Neuronal stem cell (in vitro differentiated cells): ENCODE measurements around the gene BCL7B. TPM values are rescaled to one million over a fixed set of nuclear protein-coding genes. Genes with fewer than 3 reads are reported as not detected.

Experiments
- DNase-seq: peaks from one replicate; pipeline ENCODE4 v3.0.0-alpha.2; 2013; ENCODE audit warnings: low spot score
- H2AFZ ChIP-seq: one replicate; pipeline ENCODE4 v1.6.1; 2013; ENCODE audit warnings: mild to moderate bottlenecking, low read length, inconsistent platforms
- H2AK5ac ChIP-seq: 2 replicates; pipeline ENCODE4 v1.6.1; 2013; ENCODE audit warnings: low read depth, mild to moderate bottlenecking, inconsistent platforms, low read length, moderate library complexity, mixed read lengths
- H2BK120ac ChIP-seq: 2 replicates; pipeline ENCODE4 v1.6.1; 2013; ENCODE audit warnings: low read depth, mild to moderate bottlenecking, inconsistent platforms, low read length, moderate library complexity, mixed read lengths
- H2BK12ac ChIP-seq: one replicate; pipeline ENCODE4 v1.6.1; 2013; ENCODE audit warnings: low read length, inconsistent platforms
- H2BK15ac ChIP-seq: 2 replicates; pipeline ENCODE4 v1.6.1; 2013; ENCODE audit warnings: mild to moderate bottlenecking, low read length, inconsistent platforms, mixed read lengths
- H2BK5ac ChIP-seq: one replicate; pipeline ENCODE4 v1.6.1; 2013; ENCODE audit warnings: inconsistent platforms, mild to moderate bottlenecking, low read length, moderate library complexity
- H3K14ac ChIP-seq: one replicate; pipeline ENCODE4 v1.6.1; 2013; ENCODE audit warnings: low read length, inconsistent platforms
- H3K18ac ChIP-seq: 2 replicates; pipeline ENCODE4 v1.6.1; 2013; ENCODE audit warnings: low read length, inconsistent platforms
- H3K23ac ChIP-seq: 2 replicates; pipeline ENCODE4 v1.6.1; 2013; ENCODE audit warnings: low read depth, mild to moderate bottlenecking, mixed read lengths, low read length, inconsistent platforms; ENCODE audit not compliant: poor library complexity
- H3K27ac ChIP-seq: replicated peaks from 3 replicates; pipeline ENCODE4 v1.5.1; 2013; ENCODE audit warnings: low read length, inconsistent platforms
- H3K27me3 ChIP-seq, 3 experiments: 2 replicates each; pipeline ENCODE4 v1.6.1; 2013; ENCODE audit warnings: low read length in 3 of 3, mild to moderate bottlenecking in 2 of 3, inconsistent platforms in 1 of 3, low read depth in 1 of 3, mixed read lengths in 1 of 3, moderate library complexity in 1 of 3; ENCODE audit not compliant: control insufficient read depth in 3 of 3, insufficient read depth in 3 of 3
- H3K36me3 ChIP-seq, 2 donors: replicated peaks in 1 of 2; 2 replicates each; pipeline ENCODE4 v1.6.1; 2013; ENCODE audit warnings: low read length in 2 of 2; ENCODE audit not compliant: control insufficient read depth in 2 of 2, insufficient read depth in 2 of 2
- H3K4ac ChIP-seq: 2 replicates; pipeline ENCODE4 v1.6.1; 2013; ENCODE audit warnings: inconsistent platforms, mild to moderate bottlenecking, low read length, moderate library complexity
- H3K4me1 ChIP-seq, 2 donors: 1 replicate in 1 of 2; 2 replicates in 1 of 2; pipeline ENCODE4 v1.6.1; 2013; ENCODE audit warnings: low read length in 2 of 2, low read depth in 1 of 2; ENCODE audit not compliant: control insufficient read depth in 2 of 2, insufficient read depth in 1 of 2
- H3K4me2 ChIP-seq: one replicate; pipeline ENCODE4 v1.6.1; 2013; ENCODE audit warnings: mild to moderate bottlenecking, low read length, inconsistent platforms; ENCODE audit not compliant: insufficient read depth, poor library complexity, severe bottlenecking
- H3K4me3 ChIP-seq, 2 donors: 2 replicates each; pipeline ENCODE4 v1.5.1; 2013; ENCODE audit warnings: low read length in 2 of 2, mild to moderate bottlenecking in 2 of 2, inconsistent platforms in 1 of 2, moderate library complexity in 1 of 2
- H3K79me1 ChIP-seq: one replicate; pipeline ENCODE4 v1.6.1; 2013; ENCODE audit warnings: low read depth, mild to moderate bottlenecking, inconsistent platforms, low read length, moderate library complexity
- H3K9ac ChIP-seq: one replicate; pipeline ENCODE4 v1.6.1; 2013; ENCODE audit warnings: mild to moderate bottlenecking, low read depth, low read length, inconsistent platforms; ENCODE audit not compliant: poor library complexity
- H3K9me3 ChIP-seq, 2 donors: replicated peaks in 1 of 2; 2 replicates each; pipeline versions ENCODE3 to v1.6.1; 2013; ENCODE audit warnings: low read length in 2 of 2, mild to moderate bottlenecking in 2 of 2, inconsistent platforms in 1 of 2, low read depth in 1 of 2, mixed read lengths in 1 of 2, moderate library complexity in 1 of 2; ENCODE audit not compliant: control insufficient read depth in 2 of 2, insufficient read depth in 1 of 2
- H4K8ac ChIP-seq: one replicate; pipeline ENCODE4 v1.6.1; 2013; ENCODE audit warnings: low read depth, mild to moderate bottlenecking, inconsistent platforms, low read length, moderate library complexity
- H4K91ac ChIP-seq: one replicate; pipeline ENCODE4 v1.6.1; 2013; ENCODE audit warnings: low read length, low read depth, mild to moderate bottlenecking, inconsistent platforms; ENCODE audit not compliant: poor library complexity
- WGBS, 2 donors: extraction: QIAGEN DNeasy Blood & Tissue Kit; methylation state at CpG; one replicate each; pipeline ENCODE4 v1.1.7; 2013; ENCODE audit warnings: missing lambda C conversion rate in 2 of 2, mixed read lengths in 1 of 2; ENCODE audit not compliant: insufficient read length in 2 of 2, insufficient replicate concordance in 1 of 2; ENCODE audit errors: extremely low coverage in 2 of 2; 5-methylcytosine and 5-hydroxymethylcytosine counted together
- small RNA-seq: library from polyadenylated mRNA; stranded (forward); fragments of <200 nt; extraction: miRNeasy Mini kit (QIAGEN cat#:217004); gene quantifications from one replicate; pipeline ENCODE3, GENCODE V24; 2013; ENCODE audit not compliant: insufficient read depth

Gene BCL7B

GRCh38 chr7:73487486-73487885 lies 70.0 kb downstream of the BCL7B start:
- Histone ChIP-seq H3K4me2 (no peak overlapping the region), H2BK12ac (no peak overlapping the region), H3K27me3 (no peaks in the 10 kb centered on the region), H3K9me3 (no peaks in the 10 kb centered on the region), H4K8ac (no peak overlapping the region), H3K79me1 (peaks cover 2% of the 10 kb centered on the region), H3K14ac (no peak overlapping the region), H3K4ac (no peak overlapping the region), H3K4me1 (peaks cover 0 to 1% of the 10 kb centered on the region in 2 donors), H3K18ac (no peak overlapping the region), H2BK120ac (no peak overlapping the region), H2BK15ac (no peak overlapping the region), H3K36me3 (peaks cover 23 to 99% of the 10 kb centered on the region in 2 donors), H3K4me3 (no peak overlapping the region), H3K27ac (no peak overlapping the region), H4K91ac (no peak overlapping the region), H3K9ac (no peak overlapping the region), H2AK5ac (no peak overlapping the region), H2AFZ (no peak overlapping the region), H2BK5ac (no peak overlapping the region), H3K23ac (no peak overlapping the region)
- WGBS, 2 donors = no CpG with 5 or more reads among the region's 1 CpG
- DNase-seq = no peak

Small RNA genes lying within 50 kb of the gene (small RNA-seq; reads per million reads assigned to genes)
- gene RNU6-1198P = not detected
